SJCRH30 (cell line): Measurements from ENCODE around the gene WIF1. TPM values are rescaled to one million over a fixed set of nuclear protein-coding genes. Genes with fewer than 3 reads are reported as not detected.
A peak's percentile ranks its signal among the peaks of the same experiment; 100 is the strongest.

Experiments used
- DNase-seq, 2 experiments: peaks; one replicate each; pipeline ENCODE4 v3.0.0-alpha.2; 2015 to 2020
- H3K27ac ChIP-seq: fragments of 250-450 bp; sonication (Bioruptor Pico); 2 replicates; pipeline ENCODE4 v1.5.1; 2020; ENCODE audit warnings: mild to moderate bottlenecking, moderate library complexity
- H3K27me3 ChIP-seq: fragments of 250-450 bp; sonication (Bioruptor Pico); 2 replicates; pipeline ENCODE4 v1.5.1; 2020; ENCODE audit warnings: mild to moderate bottlenecking, moderate library complexity
- H3K36me3 ChIP-seq: fragments of 250-450 bp; sonication (Bioruptor Pico); 2 replicates; pipeline ENCODE4 v1.5.1; 2020; ENCODE audit warnings: mild to moderate bottlenecking, moderate library complexity
- H3K4me1 ChIP-seq: fragments of 250-450 bp; sonication (Bioruptor Pico); 2 replicates; pipeline ENCODE4 v1.5.1; 2020; ENCODE audit warnings: mild to moderate bottlenecking, moderate library complexity
- H3K4me3 ChIP-seq: fragments of 250-450 bp; sonication (Bioruptor Pico); 2 replicates; pipeline ENCODE4 v1.5.1; 2020; ENCODE audit warnings: mild to moderate bottlenecking, moderate library complexity
- H3K9me3 ChIP-seq: fragments of 250-450 bp; sonication (Bioruptor Pico); replicated peaks from 2 replicates; pipeline ENCODE4 v1.5.1; 2020; ENCODE audit warnings: mild to moderate bottlenecking, moderate library complexity
- total RNA-seq: library from RNA; depleted of rRNA; stranded (reverse); fragments of >200 nt; shearing (Covaris generic); gene quantifications from 2 replicates; pipeline ENCODE4 v1.2.3, GENCODE V29; 2014

Gene WIF1
- total RNA-seq, 1 experiment from 2014 or later, result not detected

GRCh38 chr12:65093606-65094005, 27.5 kb downstream of the WIF1 start:
- no peaks in the 10 kb centered on the region for H3K9me3 ChIP-seq
- H3K4me1 ChIP-seq, result no peaks in the 10 kb centered on the region
- no peak overlapping the region for H3K4me3 ChIP-seq
- no peaks in the 10 kb centered on the region for H3K27me3 ChIP-seq
- no peak for DNase-seq
- H3K36me3 ChIP-seq, result no peaks in the 10 kb centered on the region
- no peak overlapping the region for H3K27ac ChIP-seq

DNA sequence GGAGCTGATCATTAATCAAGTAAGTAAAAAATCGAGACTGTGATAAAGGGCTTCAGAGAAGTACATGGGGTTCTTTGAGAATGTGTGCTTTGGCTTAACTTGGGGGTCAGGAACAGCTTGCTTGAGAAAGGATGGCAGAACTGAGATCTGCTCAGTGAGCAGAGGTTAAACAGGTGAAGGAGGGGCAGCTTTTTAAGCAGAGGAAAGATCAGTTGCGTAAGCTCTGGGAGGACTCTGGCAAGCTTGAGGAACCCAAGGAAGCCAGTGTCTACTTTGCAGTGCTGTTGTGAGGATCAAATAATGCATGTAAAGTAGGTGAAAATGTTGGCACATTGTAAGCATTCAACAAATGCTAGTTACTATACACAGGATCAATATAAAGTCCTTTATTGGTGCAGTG, 30.6 kb downstream of the WIF1 start:
- H3K9me3 ChIP-seq, result no peaks in the 10 kb centered on the region
- no peaks in the 10 kb centered on the region for H3K36me3 ChIP-seq
- DNase-seq, result no peak
- H3K27ac ChIP-seq, result no peak overlapping the region
- no peaks in the 10 kb centered on the region for H3K27me3 ChIP-seq
- no peaks in the 10 kb centered on the region for H3K4me1 ChIP-seq
- H3K4me3 ChIP-seq, result no peak overlapping the region

GRCh38 chr12:65086236-65086635, 34.9 kb downstream of the WIF1 start:
- no peak for DNase-seq
- Histone ChIP-seq H3K9me3 (no peaks in the 10 kb centered on the region), H3K27ac (no peak overlapping the region), H3K4me1 (no peaks in the 10 kb centered on the region), H3K4me3 (no peak overlapping the region), H3K36me3 (no peaks in the 10 kb centered on the region), H3K27me3 (no peaks in the 10 kb centered on the region)

- no peak for DNase-seq
- H3K4me1 ChIP-seq, result no peaks in the 10 kb centered on the region
- H3K9me3 ChIP-seq, result no peaks in the 10 kb centered on the region
- no peak overlapping the region for H3K4me3 ChIP-seq
- H3K27ac ChIP-seq, result no peak overlapping the region
- H3K27me3 ChIP-seq, result no peaks in the 10 kb centered on the region
- H3K36me3 ChIP-seq, result no peaks in the 10 kb centered on the region
Observed at GRCh38 chr12:65084579-65084978, 36.5 kb downstream of the WIF1 start.

GRCh38 chr12:65083581-65083980, 37.5 kb downstream of the WIF1 start:
- Histone ChIP-seq H3K27ac (no peak overlapping the region), H3K4me3 (no peak overlapping the region), H3K4me1 (no peaks in the 10 kb centered on the region), H3K36me3 (no peaks in the 10 kb centered on the region), H3K27me3 (no peaks in the 10 kb centered on the region), H3K9me3 (no peaks in the 10 kb centered on the region)
- DNase-seq, result no peak

DNA sequence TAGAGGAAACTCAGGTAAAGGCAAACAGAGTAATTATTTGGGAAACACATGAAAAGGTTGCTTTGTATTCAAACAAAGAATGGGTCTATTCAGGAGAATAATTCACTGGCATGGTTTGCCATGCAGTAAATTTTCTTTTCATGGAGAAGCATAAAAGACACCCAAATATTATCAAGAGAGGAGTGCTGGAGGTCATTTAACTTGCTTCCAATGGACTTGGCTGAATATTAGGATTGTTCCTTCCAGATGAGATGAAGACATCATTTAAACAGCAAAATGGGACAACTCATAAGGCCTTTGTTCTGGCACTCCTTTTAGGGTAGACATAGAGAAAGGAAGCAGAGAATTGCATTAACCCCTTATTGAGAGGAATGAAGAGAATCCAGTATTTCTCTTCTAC, 38.7 kb downstream of the WIF1 start:
- Histone ChIP-seq H3K9me3 (no peaks in the 10 kb centered on the region), H3K4me1 (no peaks in the 10 kb centered on the region), H3K4me3 (no peak overlapping the region), H3K36me3 (no peaks in the 10 kb centered on the region), H3K27me3 (no peaks in the 10 kb centered on the region), H3K27ac (no peak overlapping the region)
- no peak for DNase-seq

- no peaks in the 10 kb centered on the region for H3K9me3 ChIP-seq
- H3K27me3 ChIP-seq, result no peaks in the 10 kb centered on the region
- no peak overlapping the region for H3K4me3 ChIP-seq
- no peak overlapping the region for H3K27ac ChIP-seq
- H3K4me1 ChIP-seq, result no peaks in the 10 kb centered on the region
- DNase-seq, result no peak
- H3K36me3 ChIP-seq, result no peaks in the 10 kb centered on the region
Observed at GRCh38 chr12:65081496-65081895, 39.6 kb downstream of the WIF1 start.

DNA sequence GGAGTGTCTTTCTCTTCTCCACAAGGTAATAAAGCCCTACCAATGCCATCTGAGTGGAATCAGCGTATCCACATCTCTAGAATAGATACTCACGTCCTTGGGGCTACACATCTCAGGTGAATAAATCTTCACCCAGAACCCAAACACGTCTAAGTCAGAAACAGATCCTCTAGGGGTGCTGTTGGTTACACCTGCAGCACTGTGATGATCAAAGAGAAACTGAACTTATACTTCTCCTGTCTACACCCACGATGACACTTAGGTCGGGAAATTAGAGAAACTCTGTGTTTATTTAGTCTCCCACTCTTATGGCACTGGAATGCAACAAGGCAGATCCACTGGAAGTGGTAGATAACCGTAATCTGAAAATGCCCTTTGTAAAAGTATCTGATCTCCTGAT, 46.2 kb downstream of the WIF1 start:
- no peak overlapping the region for H3K4me3 ChIP-seq
- H3K36me3 ChIP-seq, result no peaks in the 10 kb centered on the region
- no peak for DNase-seq
- no peaks in the 10 kb centered on the region for H3K27me3 ChIP-seq
- H3K9me3 ChIP-seq, result no peaks in the 10 kb centered on the region; the same call in 1 of the 2 replicates
- no peak overlapping the region for H3K27ac ChIP-seq
- H3K4me1 ChIP-seq, result no peaks in the 10 kb centered on the region

DNA sequence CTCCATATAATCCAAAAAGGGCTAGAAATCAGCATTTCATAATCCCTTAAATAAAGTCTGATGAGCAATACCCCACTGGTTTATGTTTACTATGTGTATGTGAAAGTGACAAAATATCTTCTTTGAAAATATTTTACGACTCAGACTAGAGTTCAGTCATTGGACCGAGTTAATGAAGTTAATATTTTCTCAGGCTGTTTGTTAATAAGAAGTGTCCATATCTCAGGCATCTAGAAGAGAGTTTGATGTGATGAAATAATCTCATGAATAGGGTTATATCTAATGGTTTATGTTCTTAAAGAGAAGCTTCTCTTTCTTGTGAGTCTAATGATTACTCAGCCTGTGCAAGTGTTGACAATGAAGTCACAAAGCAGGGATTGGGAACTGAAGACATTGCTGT, 51.8 kb downstream of the WIF1 start:
- H3K4me3 ChIP-seq, result no peak overlapping the region
- no peaks in the 10 kb centered on the region for H3K4me1 ChIP-seq
- H3K9me3 ChIP-seq, result no peaks in the 10 kb centered on the region; the same call in 1 of the 2 replicates
- H3K36me3 ChIP-seq, result no peaks in the 10 kb centered on the region
- no peak for DNase-seq
- no peak overlapping the region for H3K27ac ChIP-seq
- H3K27me3 ChIP-seq, result no peaks in the 10 kb centered on the region

DNA sequence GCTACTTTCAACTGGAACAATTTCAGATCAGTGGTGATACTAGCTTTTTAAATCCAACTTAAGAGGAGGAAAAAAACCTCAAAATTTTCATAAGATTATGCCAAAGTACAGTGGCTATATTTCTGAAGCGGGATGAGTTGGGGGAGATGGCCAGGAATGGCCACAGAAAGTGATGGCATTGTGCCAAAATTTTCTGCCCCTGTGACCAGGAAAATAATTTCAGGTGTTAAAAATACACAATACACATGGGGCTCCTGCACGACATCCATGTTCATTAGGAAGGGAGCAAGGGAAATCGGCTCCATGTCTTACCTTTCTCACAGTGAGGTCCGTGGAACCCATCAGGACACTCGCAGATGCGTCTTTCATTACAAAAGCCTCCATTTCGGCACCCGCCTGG, 53.7 kb downstream of the WIF1 start:
- Histone ChIP-seq H3K27me3 (no peaks in the 10 kb centered on the region), H3K9me3 (no peaks in the 10 kb centered on the region), H3K4me1 (no peaks in the 10 kb centered on the region), H3K36me3 (no peaks in the 10 kb centered on the region), H3K27ac (no peak overlapping the region), H3K4me3 (no peak overlapping the region)
- DNase-seq, result no peak

- Histone ChIP-seq H3K27ac (no peak overlapping the region), H3K4me3 (no peak overlapping the region), H3K27me3 (0 out of 2 replicates have a peak, but pooled peaks cover 3% of the 10 kb centered on the region), H3K9me3 (no peaks in the 10 kb centered on the region), H3K36me3 (no peaks in the 10 kb centered on the region), H3K4me1 (no peaks in the 10 kb centered on the region)
- DNase-seq, result no peak
Observed at GRCh38 chr12:65055859-65056258, 65.2 kb downstream of the WIF1 start.

- Histone ChIP-seq H3K27me3 (0 out of 2 replicates have a peak, but pooled peaks cover 3% of the 10 kb centered on the region), H3K36me3 (no peaks in the 10 kb centered on the region), H3K9me3 (no peaks in the 10 kb centered on the region), H3K4me3 (no peak overlapping the region), H3K4me1 (no peaks in the 10 kb centered on the region), H3K27ac (no peak overlapping the region)
- DNase-seq, result peak in 1 of 2 experiments; percentile 11
Observed at GRCh38 chr12:65051218-65051617, 69.9 kb downstream of the WIF1 start.

DNA sequence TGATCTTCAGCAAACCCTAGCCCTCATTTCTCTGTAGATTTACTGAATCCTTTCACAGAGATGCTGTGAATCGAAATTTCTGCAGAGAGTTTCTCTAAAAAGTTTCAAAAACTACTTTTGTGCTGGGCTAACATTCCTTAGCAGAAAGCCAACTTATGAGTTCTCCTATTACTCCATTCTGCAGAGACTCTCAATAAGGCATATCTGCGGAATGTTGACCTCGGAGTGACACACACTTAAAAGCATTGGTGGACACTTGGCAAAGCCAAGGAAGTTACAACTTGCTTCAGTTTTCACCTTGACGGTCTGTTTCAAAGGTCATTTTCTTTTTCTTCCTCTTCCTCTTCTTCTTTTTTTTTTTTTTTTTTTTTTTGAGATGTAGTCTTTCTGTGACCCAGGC, 75.8 kb downstream of the WIF1 start:
- DNase-seq, result no peak
- H3K27ac ChIP-seq, result no peak overlapping the region
- no peaks in the 10 kb centered on the region for H3K9me3 ChIP-seq
- H3K27me3 ChIP-seq, result no peaks in the 10 kb centered on the region
- H3K4me3 ChIP-seq, result no peak overlapping the region
- H3K36me3 ChIP-seq, result no peaks in the 10 kb centered on the region
- no peaks in the 10 kb centered on the region for H3K4me1 ChIP-seq

GRCh38 chr12:65039301-65039700, 81.8 kb downstream of the WIF1 start:
- no peak overlapping the region for H3K27ac ChIP-seq
- no peaks in the 10 kb centered on the region for H3K4me1 ChIP-seq
- H3K9me3 ChIP-seq, result no peaks in the 10 kb centered on the region
- no peaks in the 10 kb centered on the region for H3K27me3 ChIP-seq
- no peak for DNase-seq
- H3K36me3 ChIP-seq, result no peaks in the 10 kb centered on the region
- no peak overlapping the region for H3K4me3 ChIP-seq

GRCh38 chr12:65025136-65025535, 96.0 kb downstream of the WIF1 start:
- H3K4me1 ChIP-seq, result peaks cover 20% of the 10 kb centered on the region
- no peak for DNase-seq

DNA sequence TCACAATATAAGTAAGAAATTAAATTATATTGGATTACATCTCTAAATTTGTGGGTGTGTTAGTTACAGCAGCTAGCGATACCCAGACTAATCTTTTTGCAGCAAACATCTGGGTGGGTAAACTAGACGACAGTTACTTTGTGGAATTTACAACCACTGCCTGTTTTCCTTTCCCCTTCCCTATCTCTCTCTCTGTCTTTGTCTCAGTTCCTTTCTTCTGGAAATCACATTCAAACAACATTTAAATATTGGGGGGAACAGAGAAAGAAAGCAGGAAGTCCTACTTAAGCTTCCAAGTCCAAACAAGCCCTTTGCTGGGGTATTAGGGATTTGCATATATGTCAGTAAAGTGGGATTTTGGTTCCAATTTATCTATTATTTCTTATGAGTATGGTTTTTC, 97.6 kb downstream of the WIF1 start:
- no peak for DNase-seq

More at GRCh38 chr12:65025136-65025535, 96.0 kb downstream of the WIF1 start:
- Histone ChIP-seq H3K27me3 (no peaks in the 10 kb centered on the region), H3K27ac (no peak overlapping the region), H3K9me3 (peaks cover 4% of the 10 kb centered on the region; the same call in 1 of the 2 replicates), H3K4me3 (no peak overlapping the region), H3K36me3 (no peaks in the 10 kb centered on the region)

More for the DNA sequence above, 97.6 kb downstream of the WIF1 start:
- no peak overlapping the region for H3K27ac ChIP-seq
- no peak overlapping the region for H3K4me3 ChIP-seq
- H3K9me3 ChIP-seq, result peaks cover 4% of the 10 kb centered on the region; the same call in 1 of the 2 replicates
- H3K27me3 ChIP-seq, result no peaks in the 10 kb centered on the region
- no peaks in the 10 kb centered on the region for H3K36me3 ChIP-seq
- peaks cover 35% of the 10 kb centered on the region for H3K4me1 ChIP-seq
